Fibroblast of lung (primary cell): Measurements from ENCODE around the gene TKT. TPM values are rescaled to one million over a fixed set of nuclear protein-coding genes. Genes with fewer than 3 reads are reported as not detected.

Source experiments
- DNase-seq, 2 donors: peaks; one replicate each; pipeline versions ENCODE4 v3.0.0 to v3.0.0-alpha.2; 2010; ENCODE audit warnings: low read depth in 2 of 2
- H2AFZ ChIP-seq: 2 replicates; pipeline ENCODE4 v1.5.1; 2012; ENCODE audit warnings: low read length, control low read depth, inconsistent platforms
- H3K27ac ChIP-seq: 2 replicates; pipeline ENCODE4 v1.5.1; 2011; ENCODE audit warnings: low read length, control low read depth; ENCODE audit not compliant: insufficient read depth
- H3K27me3 ChIP-seq: 2 replicates; pipeline ENCODE4 v1.5.1; 2011; ENCODE audit warnings: mild to moderate bottlenecking, low read length; ENCODE audit not compliant: control insufficient read depth, insufficient read depth
- H3K36me3 ChIP-seq: 2 replicates; pipeline ENCODE4 v1.5.1; 2011; ENCODE audit warnings: low read length; ENCODE audit not compliant: control insufficient read depth, insufficient read depth
- H3K4me1 ChIP-seq: 2 replicates; pipeline ENCODE4 v1.5.1; 2011; ENCODE audit warnings: low read length; ENCODE audit not compliant: control insufficient read depth, insufficient read depth; ENCODE audit errors: extremely low read depth
- H3K4me2 ChIP-seq: 2 replicates; pipeline ENCODE4 v1.5.1; 2011; ENCODE audit warnings: low read length, control low read depth; ENCODE audit not compliant: insufficient read depth; ENCODE audit errors: extremely low read depth
- H3K4me3 ChIP-seq, 4 experiments: fragments of 200-600 bp in 1 of 4; sonication (generic) in 1 of 4; replicated peaks in 1 of 4; 2 replicates each; pipeline ENCODE4 v1.5.1; 2011 to 2016; ENCODE audit warnings: low read length in 4 of 4, low read depth in 3 of 4, mild to moderate bottlenecking in 3 of 4, control low read depth in 2 of 4, inconsistent platforms in 1 of 4, mixed read lengths in 1 of 4; ENCODE audit not compliant: insufficient read depth in 1 of 4; ENCODE audit errors: control extremely low read depth in 1 of 4
- H3K79me2 ChIP-seq: 2 replicates; pipeline ENCODE4 v1.5.1; 2012; ENCODE audit warnings: mild to moderate bottlenecking, low read length, inconsistent platforms; ENCODE audit not compliant: control insufficient read depth, insufficient read depth
- H3K9ac ChIP-seq: 2 replicates; pipeline ENCODE4 v1.5.1; 2011; ENCODE audit warnings: mild to moderate bottlenecking, low read length, control low read depth; ENCODE audit not compliant: insufficient read depth
- H3K9me3 ChIP-seq: 2 replicates; pipeline ENCODE4 v1.5.1; 2012; ENCODE audit warnings: low read depth, low read length; ENCODE audit not compliant: control insufficient read depth, insufficient read depth
- H4K20me1 ChIP-seq: 2 replicates; pipeline ENCODE4 v1.5.1; 2011; ENCODE audit warnings: low read length; ENCODE audit not compliant: control insufficient read depth, insufficient read depth; ENCODE audit errors: extremely low read depth
- CTCF ChIP-seq, 2 donors: IDR thresholded peaks in 1 of 2; conservative IDR thresholded peaks in 1 of 2; 1 replicate in 1 of 2; 2 replicates in 1 of 2; pipeline ENCODE4 v1.5.1; 2011 to 2012; ENCODE audit warnings: low read length in 2 of 2, control low read depth in 1 of 2, inconsistent platforms in 1 of 2, low read depth in 1 of 2, mild to moderate bottlenecking in 1 of 2
- EZH2 ChIP-seq: IDR thresholded peaks from 2 replicates; pipeline ENCODE4 v1.5.1; 2012; ENCODE audit warnings: low read length, control low read depth, mild to moderate bottlenecking; ENCODE audit errors: missing control alignments
- polyA plus RNA-seq, 2 donors: library from polyadenylated mRNA; depleted of rRNA in 1 of 2; stranded (reverse) in 1 of 2; unstranded in 1 of 2; fragments of >200 nt; gene quantifications; 2 replicates each; pipeline ENCODE4 v1.2.1, GENCODE V29; 2011 to 2012; ENCODE audit warnings: missing spikeins in 1 of 2
- total RNA-seq: library from RNA; depleted of rRNA; stranded (reverse); fragments of >200 nt; gene quantifications from 2 replicates; pipeline ENCODE4 v1.2.1, GENCODE V29; 2014

TKT gene
- total and polyA plus RNA-seq, 2 donors (not counting 1 experiment from before 2014, with no cell fraction given), result 163 to 810 TPM

GRCh38 chr3:53243785-53244184 lies 12.0 kb downstream of the TKT start:
- Histone ChIP-seq H3K4me3 (no peak overlapping the region), H3K79me2 (peaks cover 91% of the 10 kb centered on the region), H3K9ac (no peak overlapping the region), H3K4me1 (peaks cover 11% of the 10 kb centered on the region), H2AFZ (no peak overlapping the region), H3K9me3 (no peaks in the 10 kb centered on the region), H4K20me1 (peaks cover 2% of the 10 kb centered on the region), H3K4me2 (no peak overlapping the region), H3K27ac (peak overlapping the region; percentile 34), H3K27me3 (no peaks in the 10 kb centered on the region), H3K36me3 (peaks cover 18% of the 10 kb centered on the region)
- TF ChIP-seq CTCF (conservative IDR thresholded peaks at IDR 0.05 in 1 of 2, IDR thresholded peaks at IDR 0.05 in 1 of 2; ENCODE audit: low read depth in 1 of 2, low read length in 2 of 2) (no peak), EZH2 (no peak)
- DNase-seq, result no peak

- H3K4me1 ChIP-seq, result peaks cover 17% of the 10 kb centered on the region
- DNase-seq, result peak; percentile 35 to 65
- H3K27me3 ChIP-seq, result no peaks in the 10 kb centered on the region
- no peak for TF ChIP-seq EZH2
- TF ChIP-seq CTCF (conservative IDR thresholded peaks at IDR 0.05 in 1 of 2, IDR thresholded peaks at IDR 0.05 in 1 of 2; ENCODE audit: low read depth in 1 of 2, low read length in 2 of 2), result no peak
- H3K4me2 ChIP-seq, result no peak overlapping the region
- H3K9me3 ChIP-seq, result no peaks in the 10 kb centered on the region
- peaks cover 24% of the 10 kb centered on the region for H3K36me3 ChIP-seq
- peaks cover 2% of the 10 kb centered on the region for H4K20me1 ChIP-seq
- H3K9ac ChIP-seq, result no peak overlapping the region
- H3K4me3 ChIP-seq, result no peak overlapping the region
- H2AFZ ChIP-seq, result no peak overlapping the region
- H3K27ac ChIP-seq, result peak overlapping the region; percentile 34
- peaks cover 85% of the 10 kb centered on the region for H3K79me2 ChIP-seq
These were observed 12.7 kb downstream of the TKT start for GRCh38 chr3:53243165-53243564.

GRCh38 chr3:53242642-53243041 lies 13.2 kb downstream of the TKT start:
- Histone ChIP-seq H3K9ac (no peak overlapping the region), H2AFZ (no peak overlapping the region), H3K9me3 (no peaks in the 10 kb centered on the region), H3K4me2 (no peak overlapping the region), H3K36me3 (peaks cover 24% of the 10 kb centered on the region), H3K4me3 (no peak overlapping the region), H4K20me1 (no peaks in the 10 kb centered on the region), H3K4me1 (peaks cover 17% of the 10 kb centered on the region), H3K27ac (peak overlapping the region; percentile 34), H3K27me3 (no peaks in the 10 kb centered on the region), H3K79me2 (peaks cover 80% of the 10 kb centered on the region)
- peak in 1 of 2 donors; percentile 32 for DNase-seq
- no peak for TF ChIP-seq CTCF (conservative IDR thresholded peaks at IDR 0.05 in 1 of 2, IDR thresholded peaks at IDR 0.05 in 1 of 2; ENCODE audit: low read depth in 1 of 2, low read length in 2 of 2)
- TF ChIP-seq EZH2, result no peak
